ENCODE data around the gene CNTN1.

Gene CNTN1

DNA sequence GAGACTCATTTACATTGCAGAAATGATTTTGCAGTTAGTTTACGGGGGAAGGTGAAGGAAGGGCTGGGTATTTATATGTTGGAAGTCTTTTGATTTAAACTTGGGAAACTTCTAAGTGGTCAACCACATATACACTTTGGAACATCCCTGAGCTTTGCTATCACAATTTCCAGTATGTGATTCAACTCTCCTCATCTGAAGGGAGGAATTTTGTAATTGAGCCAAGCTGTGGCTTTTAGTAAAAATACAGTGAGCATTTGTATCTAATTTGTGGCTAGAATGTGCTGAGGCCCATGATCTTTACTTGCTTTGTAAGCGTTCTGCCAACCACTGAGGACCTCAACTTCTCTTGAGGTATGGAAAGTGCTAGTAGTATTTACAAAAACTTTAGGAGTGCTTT, 260.8 kb downstream of the CNTN1 start:
- Histone ChIP-seq H3K9me3 (ENCODE audit: control insufficient read depth, low read length) (no peaks in the 10 kb centered on the region), H3K4me3 (ENCODE audit: extremely low read depth, insufficient read depth, low read length, poor library complexity, severe bottlenecking) (no peak overlapping the region), H3K4me1 (ENCODE audit: control insufficient read depth, insufficient read depth, low read length, poor library complexity, severe bottlenecking) (no peaks in the 10 kb centered on the region), H3K27ac (ENCODE audit: low read depth, low read length, severe bottlenecking) (no peak overlapping the region), H3K36me3 (ENCODE audit: control insufficient read depth, insufficient read depth, low read length) (no peaks in the 10 kb centered on the region)
- 100% methylated on average over 1 of the region's 2 CpGs; no CpG with 5 or more reads in 1 of the 2 experiments for WGBS, 2 experiments (ENCODE audit: insufficient coverage in 2 of 2)

GRCh38 chr12:40957417-40957816, 265.2 kb downstream of the CNTN1 start:
- H3K36me3 ChIP-seq (ENCODE audit: control insufficient read depth, insufficient read depth, low read length) = no peaks in the 10 kb centered on the region
- no CpG with 5 or more reads among the region's 1 CpG for WGBS, 2 experiments (ENCODE audit: insufficient coverage in 2 of 2)

DNA sequence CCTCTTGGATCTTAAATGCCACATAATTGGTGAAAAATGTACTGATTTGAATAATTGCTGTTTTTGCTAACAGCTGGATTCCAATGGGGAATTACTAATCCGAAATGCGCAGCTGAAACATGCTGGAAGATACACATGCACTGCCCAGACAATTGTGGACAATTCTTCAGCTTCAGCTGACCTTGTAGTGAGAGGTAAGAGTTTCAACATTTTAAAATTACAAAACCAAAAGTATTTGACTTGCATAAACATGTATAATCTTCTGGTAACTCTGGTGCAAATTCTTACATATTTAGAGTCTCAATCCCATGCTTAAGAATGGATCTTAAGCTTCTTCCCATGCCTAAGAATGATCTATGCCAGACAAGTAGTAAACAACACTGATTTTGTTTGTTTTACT, 266.8 kb downstream of the CNTN1 start:
- H3K9me3 ChIP-seq (ENCODE audit: control insufficient read depth, low read length) = no peaks in the 10 kb centered on the region
- no peaks in the 10 kb centered on the region for H3K36me3 ChIP-seq (ENCODE audit: control insufficient read depth, insufficient read depth, low read length)
- no peaks in the 10 kb centered on the region for H3K4me1 ChIP-seq (ENCODE audit: control insufficient read depth, insufficient read depth, low read length, poor library complexity, severe bottlenecking)
- H3K27ac ChIP-seq (ENCODE audit: low read depth, low read length, severe bottlenecking) = no peak overlapping the region
- no peak overlapping the region for H3K4me3 ChIP-seq (ENCODE audit: extremely low read depth, insufficient read depth, low read length, poor library complexity, severe bottlenecking)
- 92% methylated on average over 2 of the region's 2 CpGs; no CpG with 5 or more reads in 1 of the 2 experiments for WGBS, 2 experiments (ENCODE audit: insufficient coverage in 2 of 2)

More at GRCh38 chr12:40957417-40957816, 265.2 kb downstream of the CNTN1 start:
- no peaks in the 10 kb centered on the region for H3K4me1 ChIP-seq (ENCODE audit: control insufficient read depth, insufficient read depth, low read length, poor library complexity, severe bottlenecking)
- H3K27ac ChIP-seq (ENCODE audit: low read depth, low read length, severe bottlenecking) = no peak overlapping the region
- H3K4me3 ChIP-seq (ENCODE audit: extremely low read depth, insufficient read depth, low read length, poor library complexity, severe bottlenecking) = no peak overlapping the region
- H3K9me3 ChIP-seq (ENCODE audit: control insufficient read depth, low read length) = no peaks in the 10 kb centered on the region

DNA sequence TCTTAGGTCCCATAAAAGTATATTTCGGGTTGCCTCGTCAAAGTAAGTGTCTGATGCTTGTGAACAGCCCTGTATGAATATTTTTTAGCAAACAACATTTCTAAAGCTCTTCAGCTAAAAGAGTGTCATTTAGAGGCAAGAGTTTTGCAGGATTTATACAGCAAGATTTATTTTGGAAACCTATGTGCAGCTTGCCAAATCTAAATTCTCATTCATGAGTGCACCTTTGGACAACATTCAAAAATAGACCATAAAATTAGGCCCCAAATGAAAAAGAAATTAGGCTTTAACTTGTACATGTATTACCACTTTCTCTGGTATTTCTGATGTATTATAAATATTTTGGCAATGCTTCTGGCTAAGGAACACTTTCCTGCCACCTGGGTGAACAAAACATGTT, 271.5 kb downstream of the CNTN1 start:
- Histone ChIP-seq H3K4me1 (ENCODE audit: control insufficient read depth, insufficient read depth, low read length, poor library complexity, severe bottlenecking) (no peaks in the 10 kb centered on the region), H3K9me3 (ENCODE audit: control insufficient read depth, low read length) (no peaks in the 10 kb centered on the region), H3K4me3 (ENCODE audit: extremely low read depth, insufficient read depth, low read length, poor library complexity, severe bottlenecking) (no peak overlapping the region), H3K27ac (ENCODE audit: low read depth, low read length, severe bottlenecking) (no peak overlapping the region), H3K36me3 (ENCODE audit: control insufficient read depth, insufficient read depth, low read length) (no peaks in the 10 kb centered on the region)
- WGBS, 2 experiments (ENCODE audit: insufficient coverage in 2 of 2) = no CpG with 5 or more reads among the region's 2 CpGs

GRCh38 chr12:40969796-40970195, 277.6 kb downstream of the CNTN1 start:
- H3K27ac ChIP-seq (ENCODE audit: low read depth, low read length, severe bottlenecking) = no peak overlapping the region
- no peaks in the 10 kb centered on the region for H3K9me3 ChIP-seq (ENCODE audit: control insufficient read depth, low read length)
- 80 to 100% methylated on average over 1 to 2 of the region's 6 CpGs for WGBS, 2 experiments (ENCODE audit: insufficient coverage in 2 of 2)
- H3K4me3 ChIP-seq (ENCODE audit: extremely low read depth, insufficient read depth, low read length, poor library complexity, severe bottlenecking) = no peak overlapping the region
- H3K4me1 ChIP-seq (ENCODE audit: control insufficient read depth, insufficient read depth, low read length, poor library complexity, severe bottlenecking) = no peaks in the 10 kb centered on the region
- H3K36me3 ChIP-seq (ENCODE audit: control insufficient read depth, insufficient read depth, low read length) = no peaks in the 10 kb centered on the region

GRCh38 chr12:40970320-40970907, 278.2 kb downstream of the CNTN1 start:
- no peaks in the 10 kb centered on the region for H3K9me3 ChIP-seq (ENCODE audit: control insufficient read depth, low read length)
- WGBS, 2 experiments (ENCODE audit: insufficient coverage in 2 of 2) = no CpG with 5 or more reads among the region's 5 CpGs
- no peaks in the 10 kb centered on the region for H3K36me3 ChIP-seq (ENCODE audit: control insufficient read depth, insufficient read depth, low read length)
- H3K4me3 ChIP-seq (ENCODE audit: extremely low read depth, insufficient read depth, low read length, poor library complexity, severe bottlenecking) = no peak overlapping the region
- no peak overlapping the region for H3K27ac ChIP-seq (ENCODE audit: low read depth, low read length, severe bottlenecking)
- no peaks in the 10 kb centered on the region for H3K4me1 ChIP-seq (ENCODE audit: control insufficient read depth, insufficient read depth, low read length, poor library complexity, severe bottlenecking)

- Histone ChIP-seq H3K9me3 (ENCODE audit: control insufficient read depth, low read length) (no peaks in the 10 kb centered on the region), H3K4me1 (ENCODE audit: control insufficient read depth, insufficient read depth, low read length, poor library complexity, severe bottlenecking) (no peaks in the 10 kb centered on the region), H3K4me3 (ENCODE audit: extremely low read depth, insufficient read depth, low read length, poor library complexity, severe bottlenecking) (no peak overlapping the region), H3K27ac (ENCODE audit: low read depth, low read length, severe bottlenecking) (no peak overlapping the region), H3K36me3 (ENCODE audit: control insufficient read depth, insufficient read depth, low read length) (no peaks in the 10 kb centered on the region)
- WGBS, 2 experiments (ENCODE audit: insufficient coverage in 2 of 2) = no CpG with 5 or more reads among the region's 2 CpGs
Measured at GRCh38 chr12:40971911-40972310, 279.7 kb downstream of the CNTN1 start.

- Histone ChIP-seq H3K27ac (ENCODE audit: low read depth, low read length, severe bottlenecking) (no peak overlapping the region), H3K4me3 (ENCODE audit: extremely low read depth, insufficient read depth, low read length, poor library complexity, severe bottlenecking) (no peak overlapping the region), H3K36me3 (ENCODE audit: control insufficient read depth, insufficient read depth, low read length) (no peaks in the 10 kb centered on the region), H3K9me3 (ENCODE audit: control insufficient read depth, low read length) (no peaks in the 10 kb centered on the region), H3K4me1 (ENCODE audit: control insufficient read depth, insufficient read depth, low read length, poor library complexity, severe bottlenecking) (no peaks in the 10 kb centered on the region)
- 88 to 100% methylated on average over 1 to 4 of the region's 4 CpGs for WGBS, 2 experiments (ENCODE audit: insufficient coverage in 2 of 2)
Measured at GRCh38 chr12:40976546-40976945, 284.3 kb downstream of the CNTN1 start.

GRCh38 chr12:40980427-40980961, 288.3 kb downstream of the CNTN1 start:
- no peaks in the 10 kb centered on the region for H3K4me1 ChIP-seq (ENCODE audit: control insufficient read depth, insufficient read depth, low read length, poor library complexity, severe bottlenecking)
- no peak overlapping the region for H3K27ac ChIP-seq (ENCODE audit: low read depth, low read length, severe bottlenecking)
- H3K36me3 ChIP-seq (ENCODE audit: control insufficient read depth, insufficient read depth, low read length) = no peaks in the 10 kb centered on the region
- no peaks in the 10 kb centered on the region for H3K9me3 ChIP-seq (ENCODE audit: control insufficient read depth, low read length)
- H3K4me3 ChIP-seq (ENCODE audit: extremely low read depth, insufficient read depth, low read length, poor library complexity, severe bottlenecking) = no peak overlapping the region

DNA sequence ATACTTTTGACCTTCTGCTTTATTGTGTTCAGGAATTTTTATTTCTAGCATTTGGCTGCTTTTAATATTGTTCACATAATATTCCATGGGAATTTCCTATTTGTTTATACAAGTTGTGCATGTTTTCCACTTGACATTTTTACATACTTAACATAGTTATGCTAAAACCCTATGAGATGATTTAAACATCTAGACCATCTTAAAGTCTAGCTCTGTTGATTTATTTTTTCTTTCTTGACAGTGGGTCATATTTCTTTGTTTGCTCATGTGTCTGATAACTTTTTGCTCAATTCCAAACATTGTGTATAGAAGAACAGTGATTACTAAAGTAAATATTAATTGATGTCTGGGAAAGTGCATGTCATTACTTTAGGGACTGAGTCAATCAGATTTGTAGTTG, 293.8 kb downstream of the CNTN1 start:
- Histone ChIP-seq H3K27ac (ENCODE audit: low read depth, low read length, severe bottlenecking) (no peak overlapping the region), H3K4me1 (ENCODE audit: control insufficient read depth, insufficient read depth, low read length, poor library complexity, severe bottlenecking) (no peaks in the 10 kb centered on the region)

GRCh38 chr12:40988355-40988754, 296.1 kb downstream of the CNTN1 start:
- 86% methylated on average over 1 of the region's 1 CpG; no CpG with 5 or more reads in 1 of the 2 experiments for WGBS, 2 experiments (ENCODE audit: insufficient coverage in 2 of 2)
- no peaks in the 10 kb centered on the region for H3K9me3 ChIP-seq (ENCODE audit: control insufficient read depth, low read length)
- no peak overlapping the region for H3K4me3 ChIP-seq (ENCODE audit: extremely low read depth, insufficient read depth, low read length, poor library complexity, severe bottlenecking)
- H3K27ac ChIP-seq (ENCODE audit: low read depth, low read length, severe bottlenecking) = no peak overlapping the region
- H3K4me1 ChIP-seq (ENCODE audit: control insufficient read depth, insufficient read depth, low read length, poor library complexity, severe bottlenecking) = no peaks in the 10 kb centered on the region
- no peaks in the 10 kb centered on the region for H3K36me3 ChIP-seq (ENCODE audit: control insufficient read depth, insufficient read depth, low read length)

More for the DNA sequence above, 293.8 kb downstream of the CNTN1 start:
- no peaks in the 10 kb centered on the region for H3K36me3 ChIP-seq (ENCODE audit: control insufficient read depth, insufficient read depth, low read length)
- H3K9me3 ChIP-seq (ENCODE audit: control insufficient read depth, low read length) = no peaks in the 10 kb centered on the region
- no peak overlapping the region for H3K4me3 ChIP-seq (ENCODE audit: extremely low read depth, insufficient read depth, low read length, poor library complexity, severe bottlenecking)

Measured in mesodermal cell (in vitro differentiated cells).